HG03064 (cell line): ENCODE data around the gene DGKE.

Experiments used
- ATAC-seq: cut with Tn5 transposase; IDR thresholded peaks from one replicate; pipeline ENCODE4 v1.9.1; 2021; ENCODE audit warnings: low read depth; ENCODE audit not compliant: unreplicated experiment

The DGKE gene

DNA sequence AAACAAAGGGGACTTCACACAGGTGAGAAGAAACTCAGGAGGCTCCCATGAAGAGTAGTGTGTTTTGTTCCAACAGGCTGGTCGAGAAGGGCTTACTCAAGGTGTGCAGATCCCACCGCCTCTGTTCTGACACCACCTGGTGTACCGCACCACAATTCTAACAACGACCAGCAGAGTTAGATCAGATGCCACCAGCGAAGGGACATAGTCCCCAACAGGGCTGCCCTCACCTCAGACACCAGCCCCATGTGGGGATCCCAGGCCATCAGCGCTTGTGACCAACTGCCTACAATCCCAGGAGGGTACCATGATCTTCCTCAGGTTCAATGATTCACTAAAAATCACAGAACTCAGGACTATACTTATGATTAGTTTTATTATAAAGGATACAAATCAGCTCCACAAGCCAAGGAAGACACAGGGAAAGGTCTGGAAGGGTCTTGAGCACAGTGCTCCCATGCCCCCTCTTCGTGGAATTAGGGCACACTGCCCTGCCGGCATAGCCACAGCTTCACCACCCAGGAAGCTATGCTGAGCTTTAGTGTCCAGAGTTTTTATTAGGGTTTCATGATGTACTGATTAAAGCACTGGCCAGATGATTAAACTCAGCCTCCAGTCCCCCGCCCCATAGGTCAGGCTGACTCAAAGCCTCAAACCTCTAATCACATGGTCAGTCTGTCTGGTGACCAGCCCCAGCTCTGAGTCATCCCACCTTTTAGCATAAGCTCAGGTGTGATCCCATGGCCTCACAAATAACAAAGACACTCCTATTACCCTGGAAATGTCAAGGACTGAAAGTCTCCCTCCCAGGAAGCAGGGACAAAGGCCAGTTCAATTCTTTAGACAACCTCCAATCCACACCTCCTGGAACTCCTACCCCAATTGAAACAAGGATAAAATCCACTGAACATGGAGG lies 53.9 kb downstream of the DGKE start:
- ATAC-seq = no peak

DNA sequence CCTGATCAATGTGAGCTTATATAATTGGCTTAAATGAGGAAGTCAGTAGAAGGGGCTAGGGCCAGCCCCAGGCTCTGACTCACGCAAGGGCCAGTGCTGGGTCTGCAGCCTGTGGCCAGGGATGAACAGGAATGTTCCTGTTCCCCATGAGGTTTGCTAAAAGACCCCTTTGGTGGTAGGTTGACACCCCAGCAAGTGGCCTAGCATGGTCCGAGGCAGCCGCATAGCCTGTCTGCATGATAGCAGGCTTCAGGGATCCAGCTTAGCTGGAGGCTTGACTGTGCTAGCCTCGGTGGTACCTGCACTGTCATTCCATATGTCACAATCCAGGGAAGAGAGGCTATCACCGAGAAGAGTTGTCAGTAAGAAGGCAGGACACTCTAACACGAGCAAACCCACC lies 56.4 kb downstream of the DGKE start:
- no peak for ATAC-seq

DNA sequence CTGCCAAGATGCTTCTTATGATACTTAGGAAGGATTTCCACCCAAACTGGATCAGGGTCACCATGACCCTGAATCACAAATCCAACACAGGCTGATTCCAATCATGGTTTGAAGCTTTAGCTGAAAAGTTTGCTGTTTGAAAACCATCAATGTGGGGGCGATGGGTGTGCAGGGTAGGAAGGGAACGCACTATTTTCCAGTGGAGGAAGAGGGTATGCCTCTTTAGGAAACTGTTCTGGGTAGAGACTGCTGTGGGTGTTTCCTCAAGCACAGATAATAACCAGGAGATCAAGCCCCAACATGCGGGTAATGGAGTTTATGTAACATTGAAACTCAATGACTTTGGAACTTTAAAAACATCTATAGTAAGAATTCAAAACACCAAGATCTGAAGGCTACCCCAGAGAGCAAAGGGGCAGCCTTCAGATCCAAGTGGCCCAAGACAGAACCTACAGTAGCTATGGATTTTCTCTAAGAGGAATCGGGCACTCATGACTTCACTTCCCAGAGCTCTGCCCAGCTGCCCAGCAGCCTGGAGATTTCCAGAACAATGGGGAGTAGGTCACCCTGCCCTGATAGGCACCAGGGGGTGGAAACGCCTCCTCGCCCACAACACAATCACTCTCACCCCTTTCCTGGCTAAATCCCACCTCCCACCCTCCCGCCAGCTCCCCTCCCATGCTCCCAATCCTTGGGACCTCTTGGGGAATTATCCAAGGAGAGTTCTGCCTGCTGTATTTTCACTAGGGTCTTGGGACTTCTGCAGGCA lies 57.1 kb downstream of the DGKE start:
- ATAC-seq = no peak

DNA sequence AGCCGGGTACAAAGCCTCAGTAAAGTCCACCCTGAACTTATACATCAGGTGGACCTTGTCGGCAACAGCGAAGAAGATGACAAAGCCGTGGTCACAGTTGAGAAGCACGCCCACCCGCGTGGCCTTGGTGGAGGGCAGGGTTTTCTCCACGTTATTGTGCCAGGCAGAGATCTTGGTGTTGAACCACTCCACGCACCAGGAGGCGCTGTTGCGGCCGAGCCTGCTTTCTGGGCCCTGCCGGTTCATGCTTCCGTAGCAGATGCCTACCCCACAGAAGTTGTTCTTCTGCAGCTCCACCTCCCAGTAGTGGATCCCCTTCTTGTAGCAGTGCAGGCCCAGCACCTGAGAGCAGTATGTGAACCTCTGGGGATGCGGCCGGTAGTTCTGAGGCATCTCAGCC lies 57.8 kb downstream of the DGKE start:
- ATAC-seq = no peak

DNA sequence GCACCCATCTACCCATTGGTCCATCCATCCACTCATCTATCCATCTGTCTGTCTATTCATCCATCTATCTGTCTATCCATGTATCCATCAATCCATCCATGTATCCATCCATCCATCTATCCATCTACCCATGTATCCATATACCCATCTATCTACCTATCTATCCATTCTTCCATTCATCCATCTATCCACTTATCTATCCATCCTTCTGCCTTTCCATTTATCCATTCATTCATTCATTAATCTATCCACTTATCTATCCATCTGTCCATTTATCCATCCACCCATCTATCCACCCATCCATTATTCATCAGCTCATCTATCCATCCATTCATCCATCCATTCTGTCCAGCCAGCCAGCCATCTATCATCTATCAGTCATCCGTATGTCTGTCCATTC lies 58.4 kb downstream of the DGKE start:
- ATAC-seq = no peak

DNA sequence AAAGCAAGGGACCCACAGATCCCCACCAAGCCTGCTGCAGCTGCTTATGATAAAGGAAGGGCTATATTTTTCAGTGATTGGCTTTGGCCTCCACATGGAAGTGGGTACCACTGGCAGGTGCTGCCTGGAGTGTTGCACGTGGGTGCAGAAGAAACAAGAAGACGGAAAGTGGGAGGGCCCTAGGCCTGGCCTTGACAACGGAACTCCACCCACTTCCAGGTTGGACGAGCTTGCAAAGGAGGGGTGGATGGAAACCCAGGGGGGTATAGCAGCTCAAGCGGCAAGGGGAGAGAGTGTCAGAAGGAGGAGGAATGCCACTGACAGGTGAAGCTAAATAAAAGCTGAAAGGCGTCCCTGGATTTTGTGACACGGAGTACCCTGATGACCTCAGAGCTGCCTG lies 59.6 kb downstream of the DGKE start:
- no peak for ATAC-seq

DNA sequence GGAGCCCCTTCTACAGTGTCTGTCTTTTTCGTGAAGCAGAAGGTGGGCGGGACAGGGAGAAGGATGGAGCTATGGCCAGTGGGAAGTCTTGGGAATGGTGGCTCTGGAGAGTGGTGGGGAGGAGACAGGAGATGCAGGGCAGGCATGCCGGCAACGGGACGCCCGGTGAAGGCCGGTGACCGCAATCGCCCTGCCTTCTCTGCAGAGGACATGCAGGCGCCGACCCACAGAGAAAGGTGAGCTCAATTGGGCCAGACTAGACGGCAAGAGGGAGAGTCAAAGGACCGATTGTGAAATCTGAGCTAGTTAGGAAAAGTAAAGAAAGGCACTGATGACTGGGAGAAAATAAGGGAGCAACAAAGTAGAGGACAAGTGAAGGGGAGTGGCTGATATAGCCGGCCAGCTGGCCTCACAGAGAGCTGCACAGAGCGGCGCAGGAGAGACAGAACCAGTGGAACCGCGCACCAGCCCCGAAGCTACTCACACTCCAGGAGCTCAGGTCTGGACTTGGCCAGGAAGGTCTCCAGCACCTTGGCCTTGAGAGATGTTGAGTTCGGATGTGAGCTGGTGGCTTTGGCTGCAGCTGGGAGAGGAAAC lies 61.0 kb downstream of the DGKE start:
- ATAC-seq = no peak

DNA sequence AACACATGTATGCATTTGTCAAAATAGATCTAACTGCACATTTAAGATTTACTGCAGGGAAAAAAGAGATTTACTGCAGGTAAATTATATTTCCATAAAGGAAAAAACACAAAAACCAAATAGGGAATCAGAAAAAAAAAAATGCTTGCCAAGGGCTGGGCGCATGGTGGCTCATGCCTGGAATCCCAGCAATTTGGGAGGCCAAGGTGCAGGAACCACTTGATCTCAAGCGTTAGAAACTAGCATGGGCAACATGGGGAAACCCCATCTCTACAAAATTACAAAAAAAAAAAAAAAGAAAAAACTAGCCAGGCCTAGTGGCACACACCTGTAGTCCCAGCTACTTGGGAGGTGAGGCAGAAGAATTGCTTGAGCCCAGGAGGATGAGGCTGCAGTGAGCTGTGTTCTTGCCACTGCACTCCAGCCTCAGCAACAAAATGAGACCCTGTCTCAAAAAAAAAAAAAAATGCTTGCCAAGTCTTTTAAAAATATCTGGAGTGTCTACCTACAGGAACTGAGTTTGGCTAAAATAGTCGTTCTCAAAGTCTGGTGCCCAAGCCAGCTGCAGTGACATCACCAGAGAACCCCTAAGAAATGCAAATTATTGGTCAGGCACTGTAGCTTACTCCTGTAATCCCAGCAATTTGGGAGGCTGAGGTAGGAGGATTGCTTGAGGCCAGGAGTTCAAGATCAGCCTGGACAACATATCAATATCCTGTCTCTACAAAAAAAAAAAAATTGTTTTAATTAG lies 62.4 kb downstream of the DGKE start:
- no peak for ATAC-seq

DNA sequence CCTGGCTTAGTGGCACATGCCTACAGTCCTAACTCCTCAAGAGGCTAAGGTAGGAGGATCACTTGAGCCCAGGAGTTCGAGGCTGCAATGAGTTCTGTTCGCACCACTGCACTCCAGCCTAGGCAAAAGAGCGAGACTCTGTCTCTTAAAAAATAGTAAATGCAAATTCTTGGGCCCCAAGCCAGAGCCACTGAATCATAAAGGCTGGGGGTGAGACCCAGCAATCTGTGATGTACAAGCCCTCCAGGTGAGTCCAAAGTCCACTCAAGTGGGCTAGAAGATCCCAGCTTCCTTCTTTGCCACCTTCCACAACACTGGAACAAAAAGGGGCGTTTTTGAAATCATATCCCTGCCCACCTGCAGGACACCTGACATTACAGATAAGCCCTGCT lies 63.0 kb downstream of the DGKE start:
- no peak for ATAC-seq

DNA sequence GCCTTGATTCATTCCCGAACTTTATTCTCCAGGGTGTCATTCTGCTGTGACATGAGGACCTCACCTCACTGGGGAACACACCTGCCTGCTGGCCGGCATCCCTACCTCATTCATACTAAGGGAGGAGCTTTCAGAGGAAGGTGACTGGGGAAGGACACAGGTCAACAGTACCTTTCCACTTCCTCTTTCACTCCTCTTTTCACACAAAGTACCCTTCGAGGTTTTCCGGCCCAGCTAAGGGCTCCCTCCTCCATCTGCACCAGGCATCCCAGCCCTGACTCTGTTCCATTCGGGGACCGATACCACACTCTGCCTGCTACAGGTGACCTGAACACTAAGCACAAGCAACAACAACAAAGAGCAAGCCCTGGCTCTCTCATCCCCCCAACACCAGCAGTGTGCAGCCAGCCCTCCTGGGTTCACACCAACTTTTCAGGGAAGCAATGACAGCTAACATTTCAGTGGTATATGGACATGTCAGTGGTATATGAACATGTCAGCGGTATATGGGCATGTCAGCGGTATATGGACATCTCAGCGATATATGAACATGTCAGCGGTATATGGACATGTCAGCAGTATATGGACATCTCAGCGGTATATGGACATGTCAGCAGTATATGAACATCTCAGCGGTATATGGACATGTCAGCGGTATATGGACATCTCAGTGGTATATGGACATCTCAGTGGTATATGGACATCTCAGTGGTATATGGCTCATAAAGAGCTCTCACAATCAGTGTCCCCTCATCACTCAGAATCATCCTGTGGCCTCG lies 63.9 kb downstream of the DGKE start:
- no peak for ATAC-seq

DNA sequence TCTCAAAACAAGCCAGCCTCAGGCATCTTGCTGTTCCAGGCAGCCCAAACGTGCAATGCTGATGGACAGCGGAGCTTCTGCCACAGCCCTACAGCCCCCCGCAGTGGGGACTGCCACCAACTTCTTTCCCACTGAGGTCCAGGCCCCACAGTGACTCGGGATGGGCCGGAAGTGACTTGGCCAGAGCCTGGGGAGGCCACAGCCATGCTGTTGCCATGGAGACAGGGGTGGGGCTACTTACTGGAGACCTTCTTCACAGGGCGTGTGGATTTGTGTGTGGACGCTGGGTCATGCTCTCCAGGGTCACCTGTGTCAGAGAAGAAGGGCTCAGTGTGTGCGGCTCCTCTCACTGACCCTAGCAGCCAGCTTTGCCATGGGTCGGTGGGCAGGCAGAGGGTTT lies 64.9 kb downstream of the DGKE start:
- ATAC-seq = no peak

DNA sequence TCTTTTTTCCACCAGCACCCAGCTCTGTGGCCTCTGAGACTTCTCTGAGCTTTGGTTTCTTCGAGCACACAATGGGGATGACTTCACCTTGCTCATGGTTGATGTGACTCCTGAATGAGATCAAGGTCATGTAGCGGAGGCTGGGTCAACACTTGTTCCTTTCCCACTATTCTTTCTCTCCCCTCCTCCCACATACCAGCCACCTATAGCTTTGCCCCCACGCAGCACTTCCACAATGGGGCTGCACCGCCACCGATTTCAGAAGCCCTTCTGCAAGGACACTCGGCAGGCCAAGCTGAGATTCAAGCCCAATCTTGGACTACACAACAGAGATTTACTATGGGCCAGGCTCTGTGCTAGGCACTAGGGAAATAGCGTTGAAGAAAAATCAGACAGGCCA lies 65.5 kb downstream of the DGKE start:
- ATAC-seq = no peak

DNA sequence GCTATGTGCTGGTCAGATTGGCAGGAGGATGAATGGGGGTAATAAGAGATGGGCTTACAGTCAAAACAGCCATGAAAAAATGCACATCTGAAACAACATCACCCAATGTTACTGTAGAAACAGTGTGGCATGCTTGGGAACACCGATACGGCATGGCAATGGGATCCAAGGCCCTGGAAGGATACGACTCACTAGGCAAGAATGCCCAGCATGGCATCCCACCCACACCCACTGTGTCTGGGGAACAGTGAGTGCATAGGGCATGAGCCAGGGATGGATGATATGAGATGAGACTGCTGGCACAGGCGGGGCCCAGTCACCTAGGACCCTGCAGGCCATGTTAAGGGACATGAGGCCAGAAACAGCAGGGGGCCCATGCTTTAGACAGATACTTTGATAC lies 68.4 kb downstream of the DGKE start:
- ATAC-seq = no peak

DNA sequence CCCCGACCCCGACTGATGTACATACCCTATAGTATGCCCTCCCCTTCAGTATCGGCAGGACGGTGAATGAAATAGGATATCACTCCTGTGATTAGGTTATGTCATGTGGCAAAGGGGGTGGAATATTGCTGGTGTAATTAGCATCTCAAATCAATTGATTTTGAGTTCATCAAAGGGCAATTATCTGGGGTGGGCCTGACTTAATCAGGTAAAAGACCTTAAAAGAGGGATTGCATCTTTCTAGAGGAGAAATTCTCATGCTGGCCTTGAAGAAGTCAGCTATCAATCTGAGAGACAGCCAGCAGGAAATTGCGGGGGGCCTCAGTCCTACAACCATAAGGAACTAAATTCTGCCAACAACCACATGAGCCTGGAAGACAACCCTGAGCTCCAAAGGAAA lies 69.6 kb downstream of the DGKE start:
- no peak for ATAC-seq

DNA sequence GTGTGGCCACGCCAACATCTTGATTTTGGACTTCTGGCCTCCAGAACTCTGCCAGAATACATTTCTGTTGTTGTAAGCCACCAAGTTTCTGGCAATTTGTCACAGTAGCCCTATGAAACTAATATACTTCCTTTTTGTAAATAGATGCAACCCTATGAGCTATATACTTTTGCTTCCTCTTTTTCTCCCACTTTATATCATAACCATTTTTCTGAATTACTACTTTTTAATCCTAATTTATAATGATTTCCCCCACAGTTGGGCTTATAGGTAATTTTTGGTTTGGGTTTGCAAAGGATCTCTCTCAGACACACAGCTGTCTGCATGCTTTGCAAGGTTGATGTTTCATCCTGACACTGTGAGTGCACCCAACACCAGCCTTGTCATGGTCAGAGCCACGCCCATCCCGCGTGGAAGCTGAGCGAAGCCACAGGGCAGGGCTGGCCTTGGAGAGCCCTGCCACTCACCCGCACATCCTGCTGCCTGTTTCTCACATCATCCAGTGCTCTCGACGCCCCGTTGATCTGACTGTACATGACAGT lies 74.1 kb downstream of the DGKE start:
- peak; percentile 84 for ATAC-seq

DNA sequence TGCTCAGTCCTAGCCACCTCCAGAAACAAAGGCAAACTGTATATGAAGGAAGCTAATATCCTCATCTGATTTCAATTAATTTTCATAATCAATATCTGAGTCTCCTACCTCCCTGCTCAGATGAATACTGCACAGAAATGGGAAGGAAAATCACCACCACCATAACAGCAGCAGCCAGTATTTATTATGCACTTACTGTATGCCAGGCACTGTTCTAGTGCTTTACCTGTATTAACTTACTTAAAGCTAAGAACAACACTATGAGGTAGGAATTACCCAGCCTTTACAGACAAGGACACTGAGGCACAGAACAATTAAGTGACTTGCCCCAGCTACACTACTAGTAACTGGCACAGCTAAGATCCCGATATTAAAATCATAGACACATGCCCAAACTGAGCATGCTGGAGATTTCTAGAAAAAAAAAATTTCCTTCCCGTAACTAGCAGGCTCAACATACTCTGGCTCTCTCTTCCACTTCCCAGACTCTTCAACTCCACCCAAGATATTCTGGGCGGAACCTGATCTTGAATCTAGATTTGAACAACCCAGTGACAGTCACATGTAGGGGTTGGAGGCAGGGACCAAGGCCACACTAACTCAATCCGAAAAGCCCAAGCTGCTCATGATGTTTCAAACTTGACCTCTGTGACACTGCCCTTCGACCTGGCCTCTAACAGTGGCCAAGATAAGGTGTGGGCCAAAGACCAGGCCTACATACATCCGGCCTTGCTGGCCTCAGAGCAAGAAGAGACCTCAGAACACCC lies 76.0 kb downstream of the DGKE start:
- ATAC-seq = no peak

DNA sequence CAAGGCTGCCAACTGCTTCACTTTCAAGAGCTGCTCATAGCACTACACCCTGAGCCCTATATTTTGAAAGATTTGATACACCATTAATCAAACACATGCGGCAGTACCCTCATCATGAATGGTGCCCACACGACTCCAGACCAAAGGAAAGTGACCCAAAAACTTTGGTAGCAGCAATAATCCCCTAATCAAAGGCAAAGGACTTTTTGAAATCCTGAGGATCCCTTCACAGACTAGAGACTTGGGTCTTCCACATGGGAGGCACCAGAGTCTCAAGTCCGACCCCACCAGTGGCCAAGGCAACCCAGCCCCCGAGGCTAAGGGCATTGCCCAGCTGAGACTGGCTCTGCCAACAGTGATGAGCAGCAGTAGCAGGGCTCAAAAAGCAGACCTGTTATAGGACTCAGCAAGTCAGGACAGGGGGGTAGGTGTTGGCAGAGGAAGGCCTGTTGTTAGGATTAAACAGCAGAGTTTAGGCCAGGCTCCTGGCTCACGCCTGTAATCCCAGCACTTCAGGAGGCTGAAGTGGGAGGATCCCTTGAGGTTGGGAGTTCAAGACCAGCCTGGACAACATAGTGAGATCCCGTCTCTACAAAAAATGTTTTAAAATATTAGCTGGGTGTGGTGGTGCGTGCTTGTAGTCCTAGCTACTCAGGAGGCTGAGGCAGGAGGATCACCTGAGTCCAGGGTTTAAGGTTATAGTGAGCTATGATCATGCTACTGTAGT lies 76.7 kb downstream of the DGKE start:
- no peak for ATAC-seq
